Measurements from ENCODE around the gene SPDYE1.
"Not testable (repeated sequence)": the region's sequence is repeated elsewhere in the genome, so short reads cannot be mapped to it uniquely, and the experiment has no call there.

GRCh38 chr7:44012081-44012480 lies 14.4 kb downstream of the SPDYE1 start:
- not testable (repeated sequence) for TF ChIP-seq POLR2A, CTCF, POLR2AphosphoS5 (IDR thresholded peaks at IDR 0.05)
